Upper lobe of left lung (tissue), 6 donors: ENCODE measurements around the gene SMAGP. TPM values are rescaled to one million over a fixed set of nuclear protein-coding genes. Genes with fewer than 3 reads are reported as not detected.

Source experiments
- ATAC-seq, 2 donors: fragments of 200-7000 bp; cut with Tn5 transposase; one replicate each; pipeline ENCODE4 v1.9.1; 2022; ENCODE audit warnings: mild to moderate bottlenecking in 2 of 2, moderate library complexity in 2 of 2; ENCODE audit not compliant: low FRiP score in 2 of 2
- DNase-seq, 2 donors: peaks; one replicate each; pipeline ENCODE4 v3.0.0-alpha.2; 2019 to 2020
- H3K27ac ChIP-seq, 4 donors: fragments of 200-600 bp; sonication (generic); one replicate each; pipeline ENCODE4 v1.5.1; 2016 to 2019
- H3K27me3 ChIP-seq, 4 donors: fragments of 200-600 bp; sonication (generic); one replicate each; pipeline ENCODE4 v1.5.1; 2017 to 2019
- H3K36me3 ChIP-seq, 4 donors: fragments of 200-600 bp; sonication (generic); one replicate each; pipeline ENCODE4 v1.5.1; 2016 to 2019
- H3K4me1 ChIP-seq, 4 donors: fragments of 200-600 bp; sonication (generic); one replicate each; pipeline ENCODE4 v1.5.1; 2018 to 2019
- H3K4me3 ChIP-seq, 4 donors: fragments of 200-600 bp; sonication (generic); one replicate each; pipeline ENCODE4 v1.5.1; 2017 to 2019; ENCODE audit warnings: mild to moderate bottlenecking in 2 of 4, moderate library complexity in 1 of 4
- H3K9me3 ChIP-seq, 4 donors: fragments of 200-600 bp; sonication (generic); one replicate each; pipeline ENCODE4 v1.5.1; 2018 to 2019
- CTCF ChIP-seq, 6 experiments: fragments of 450-650 bp in 4 of 6; fragments of 200-600 bp in 2 of 6; sonication (generic) in 2 of 6; IDR thresholded peaks; one replicate each; pipeline ENCODE4 v1.5.1; 2016 to 2019; ENCODE audit warnings: antibody characterized with exemption in 6 of 6
- EP300 ChIP-seq, 4 donors: sonication (generic); formaldehyde crosslinking; IDR thresholded peaks; one replicate each; pipeline ENCODE4 v1.5.1; 2017; ENCODE audit warnings: antibody characterized with exemption in 4 of 4, control low read depth in 2 of 4
- POLR2A ChIP-seq, 4 donors: fragments of 450-650 bp; IDR thresholded peaks; one replicate each; pipeline ENCODE4 v1.5.1; 2016 to 2017; ENCODE audit warnings: antibody characterized with exemption in 4 of 4, mild to moderate bottlenecking in 2 of 4
- POLR2AphosphoS5 ChIP-seq, 2 donors: sonication (generic); formaldehyde crosslinking; IDR thresholded peaks; one replicate each; pipeline ENCODE4 v1.5.1; 2017; ENCODE audit warnings: antibody characterized with exemption in 2 of 2
- WGBS, 2 donors: methylation state at CpG; one replicate each; pipeline ENCODE4 v1.1.5; 2017 to 2018; 5-methylcytosine and 5-hydroxymethylcytosine counted together
- total RNA-seq, 6 donors: library from RNA; depleted of rRNA in 4 of 6; stranded (reverse); fragments of >200 nt in 4 of 6; gene quantifications; one replicate each; pipeline versions ENCODE4 v1.1.0 to v1.2.1, GENCODE V29; 2016 to 2021
- donor health status: DM: no; HTN: no; CAD: no; lungs with moderate emphysema.
- donor health status: DM: no; HTN: yes; CAD: no; lungs with severe emphysema.

SMAGP gene
- total RNA-seq, 6 donors from 2014 or later, result 25.1 to 58.2 (median 28.8) TPM

- peak; percentile 95 to 97 for ATAC-seq
- peaks cover 15 to 21% (median 18%) of the 10 kb centered on the region in 4 donors for H3K4me1 ChIP-seq
Measured at GRCh38 chr12:51217968-51218606, 52.1 kb downstream of the SMAGP start, which contains the start of gene POU6F1. POU6F1 (minus strand) TSS chr12:51218062; CDS start chr12:51206836, 11,226 bp downstream.

GRCh38 chr12:51217133-51217967 is 52.9 kb downstream of the SMAGP start:
- Histone ChIP-seq H3K27me3 (no peaks in the 10 kb centered on the region), H3K4me1 (peaks cover 15 to 21% (median 18%) of the 10 kb centered on the region in 4 donors), H3K4me3 (peak overlapping the region; percentile 80 to 88 (median 82)), H3K36me3 (no peaks in the 10 kb centered on the region), H3K27ac (peak overlapping the region; percentile 95 to 98 (median 98)), H3K9me3 (no peaks in the 10 kb centered on the region)
- TF ChIP-seq POLR2AphosphoS5 (IDR thresholded peaks at IDR 0.05), result peak in 1 of 2 donors; percentile 36
- no peak for TF ChIP-seq EP300 (IDR thresholded peaks at IDR 0.05)
- peak in 5 of 6 experiments; percentile 20 to 58 (median 29) for TF ChIP-seq CTCF (IDR thresholded peaks at IDR 0.05)
- peak in 2 of 4 donors; percentile 30 to 49 for TF ChIP-seq POLR2A (IDR thresholded peaks at IDR 0.05)
- ATAC-seq (peak; percentile 73 to 76), DNase-seq (peak; percentile 77 to 94)
- WGBS, 2 donors, result 2 to 3% methylated on average over 17 to 43 of the region's 81 CpGs

More at GRCh38 chr12:51217968-51218606, 52.1 kb downstream of the SMAGP start, which contains the start of gene POU6F1:
- peak within 1 kb of the TSS; percentile 80 to 88 (median 82) for H3K4me3 ChIP-seq
- no peaks in the 10 kb centered on the region for H3K36me3 ChIP-seq
- H3K9me3 ChIP-seq, result no peaks in the 10 kb centered on the region
- H3K27ac ChIP-seq, result peak within 1 kb of the TSS; percentile 95 to 98 (median 98)
- WGBS, 2 donors, result 0 to 1% methylated on average over 8 to 35 of the region's 35 CpGs
- no peaks in the 10 kb centered on the region for H3K27me3 ChIP-seq
- peak; percentile 40 to 77 for TF ChIP-seq POLR2AphosphoS5 (IDR thresholded peaks at IDR 0.05)
- peak in 1 of 4 donors; percentile 44 for TF ChIP-seq POLR2A (IDR thresholded peaks at IDR 0.05)
- TF ChIP-seq CTCF (IDR thresholded peaks at IDR 0.05), result peak; percentile 47 to 82 (median 70)
- no peak for TF ChIP-seq EP300 (IDR thresholded peaks at IDR 0.05)
- peak; percentile 64 to 96 for DNase-seq

- TF ChIP-seq POLR2AphosphoS5 (IDR thresholded peaks at IDR 0.05), result no peak
- 35 to 37% methylated on average over 6 to 7 of the region's 7 CpGs for WGBS, 2 donors
- Histone ChIP-seq H3K4me1 (peaks cover 15 to 21% (median 18%) of the 10 kb centered on the region in 4 donors), H3K36me3 (no peaks in the 10 kb centered on the region), H3K4me3 (peak overlapping the region; percentile 80 to 88 (median 82)), H3K27me3 (no peaks in the 10 kb centered on the region), H3K27ac (peak overlapping the region; percentile 95 to 98 (median 98)), H3K9me3 (no peaks in the 10 kb centered on the region)
- no peak for DNase-seq
- ATAC-seq, result no peak
Measured at GRCh38 chr12:51216642-51217041, 53.6 kb downstream of the SMAGP start.

GRCh38 chr12:51214895-51215294 is 55.3 kb downstream of the SMAGP start:
- Histone ChIP-seq H3K27me3 (no peaks in the 10 kb centered on the region), H3K27ac (no peak overlapping the region), H3K36me3 (peaks cover 0 to 5% (median 0%) of the 10 kb centered on the region in 4 donors), H3K4me1 (peaks cover 15 to 21% (median 18%) of the 10 kb centered on the region in 4 donors), H3K9me3 (no peaks in the 10 kb centered on the region), H3K4me3 (no peak overlapping the region)
- ATAC-seq (no peak), DNase-seq (no peak)
- WGBS, 2 donors, result 95 to 96% methylated on average over 5 of the region's 5 CpGs
- TF ChIP-seq CTCF (IDR thresholded peaks at IDR 0.05), result no peak
